Body of pancreas (tissue), 4 donors: ENCODE measurements around the gene ADGRG2. TPM values are rescaled to one million over a fixed set of nuclear protein-coding genes. Genes with fewer than 3 reads are reported as not detected.
"Not testable (repeated sequence)": the region's sequence is repeated elsewhere in the genome, so short reads cannot be mapped to it uniquely, and the experiment has no call there.

Experiments
- ATAC-seq: fragments of 150-250 bp; one replicate; pipeline ENCODE4 v1.9.1; 2016
- DNase-seq, 4 donors: peaks; one replicate each; pipeline ENCODE4 v3.0.0-alpha.2; 2019
- H3K27ac ChIP-seq, 4 donors: fragments of 200-600 bp; sonication (generic); 1 replicate in 3 of 4; 2 replicates in 1 of 4; pipeline versions ENCODE4 v1.5.1 to v1.6.1; 2016 to 2019; ENCODE audit warnings: mild to moderate bottlenecking in 1 of 4, mixed read lengths in 1 of 4, moderate library complexity in 1 of 4
- H3K27me3 ChIP-seq, 2 donors: fragments of 200-600 bp; sonication (generic); one replicate each; pipeline ENCODE4 v1.6.0; 2016; ENCODE audit warnings: mild to moderate bottlenecking in 1 of 2
- H3K36me3 ChIP-seq, 2 donors: fragments of 200-600 bp; sonication (generic); replicated peaks in 1 of 2; 2 replicates each; pipeline ENCODE4 v1.5.1; 2016; ENCODE audit warnings: low read depth in 2 of 2; ENCODE audit not compliant: insufficient read depth in 1 of 2
- H3K4me1 ChIP-seq: fragments of 200-600 bp; sonication (generic); one replicate; pipeline ENCODE4 v1.6.0; 2016
- H3K4me3 ChIP-seq, 2 donors: fragments of 200-600 bp; sonication (generic); 1 replicate in 1 of 2; 2 replicates in 1 of 2; pipeline ENCODE4 v1.5.1; 2016 to 2019
- H3K9me3 ChIP-seq, 3 donors: fragments of 200-600 bp; sonication (generic); 1 replicate in 2 of 3; 2 replicates in 1 of 3; pipeline ENCODE4 v1.5.1; 2016
- POLR2A ChIP-seq, 3 donors: fragments of 450-650 bp; IDR thresholded peaks; one replicate each; pipeline ENCODE4 v1.6.1; 2016; ENCODE audit warnings: antibody characterized with exemption in 3 of 3, mild to moderate bottlenecking in 2 of 3
- WGBS, 2 donors: methylation state at CpG; one replicate each; pipeline ENCODE4 v1.1.5; 2017; 5-methylcytosine and 5-hydroxymethylcytosine counted together
- intact Hi-C: fragments of 100-400 bp; cut with DNase I; formaldehyde crosslinking; loops from one replicate; pipeline ENCODE4 v1.15.1; 2023
- total RNA-seq, 2 donors: library from RNA; depleted of rRNA; stranded (reverse); fragments of >200 nt; gene quantifications; one replicate each; pipeline ENCODE4 v1.1.0, GENCODE V29; 2016
- TF ChIP-seq, protein P1 (sequence below), 7 experiments: fragments of 450-650 bp in 4 of 7; fragments of 200-600 bp in 3 of 7; sonication (generic) in 3 of 7; IDR thresholded peaks; one replicate each; pipeline ENCODE4 v1.5.1; 2016 to 2019; ENCODE audit warnings: antibody characterized with exemption in 7 of 7

The ADGRG2 gene
- total RNA-seq, 2 donors from 2014 or later, result 0.66 to 1.0 TPM

DNA sequence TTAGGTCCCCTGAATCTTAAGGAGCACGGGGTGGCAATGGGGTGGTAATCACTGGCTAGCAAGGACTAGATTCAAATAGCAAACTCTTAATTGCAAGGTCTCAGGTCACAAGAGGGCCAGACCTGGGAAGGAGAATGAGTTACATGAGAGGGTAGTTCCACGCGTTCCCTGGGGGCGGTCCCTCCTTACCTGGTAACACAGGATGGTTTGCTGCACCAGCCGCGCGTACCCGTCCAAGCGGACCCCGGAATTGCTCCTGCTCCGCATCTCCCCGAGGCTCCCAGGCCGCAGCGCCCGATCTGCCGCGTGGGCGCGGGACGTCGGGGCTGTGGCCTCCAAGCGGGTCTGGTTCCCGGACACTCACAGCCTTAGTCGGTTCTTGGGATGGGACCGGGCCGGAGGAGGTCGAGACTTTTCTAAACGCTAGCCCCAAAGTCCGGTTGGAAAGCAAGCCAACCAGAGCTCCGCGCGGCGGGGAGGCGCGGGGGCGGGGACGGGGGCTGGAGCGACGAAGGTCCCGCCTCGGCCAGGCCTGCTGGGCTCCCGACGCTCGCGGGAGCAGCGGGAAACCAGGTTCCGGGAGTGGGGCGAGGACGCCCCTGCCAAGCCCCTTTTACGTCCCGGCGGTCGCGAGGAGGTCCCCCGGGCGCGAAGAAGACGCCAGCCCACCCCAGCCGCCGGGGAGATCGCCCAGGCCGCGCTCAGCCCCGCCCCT is 138.4 kb downstream of the ADGRG2 start, which contains the start of gene PHKA2:
Gene PHKA2, minus strand, starts transcription at position 449 of the 715 bp plus-strand sequence. Its CDS starts 182 bp downstream, at position 267.
- Histone ChIP-seq H3K4me1 (peaks cover 34% of the 10 kb centered on the region), H3K9me3 (no peaks in the 10 kb centered on the region), H3K27ac (peak within 1 kb of the TSS; percentile 82 to 97 (median 92)), H3K36me3 (no peaks in the 10 kb centered on the region), H3K27me3 (no peaks in the 10 kb centered on the region), H3K4me3 (peak within 1 kb of the TSS; percentile 3 to 39)
- intact Hi-C loops, result no loop called here
- no peak for TF ChIP-seq POLR2A (IDR thresholded peaks at IDR 0.05)
- TF ChIP-seq, protein P1, sequence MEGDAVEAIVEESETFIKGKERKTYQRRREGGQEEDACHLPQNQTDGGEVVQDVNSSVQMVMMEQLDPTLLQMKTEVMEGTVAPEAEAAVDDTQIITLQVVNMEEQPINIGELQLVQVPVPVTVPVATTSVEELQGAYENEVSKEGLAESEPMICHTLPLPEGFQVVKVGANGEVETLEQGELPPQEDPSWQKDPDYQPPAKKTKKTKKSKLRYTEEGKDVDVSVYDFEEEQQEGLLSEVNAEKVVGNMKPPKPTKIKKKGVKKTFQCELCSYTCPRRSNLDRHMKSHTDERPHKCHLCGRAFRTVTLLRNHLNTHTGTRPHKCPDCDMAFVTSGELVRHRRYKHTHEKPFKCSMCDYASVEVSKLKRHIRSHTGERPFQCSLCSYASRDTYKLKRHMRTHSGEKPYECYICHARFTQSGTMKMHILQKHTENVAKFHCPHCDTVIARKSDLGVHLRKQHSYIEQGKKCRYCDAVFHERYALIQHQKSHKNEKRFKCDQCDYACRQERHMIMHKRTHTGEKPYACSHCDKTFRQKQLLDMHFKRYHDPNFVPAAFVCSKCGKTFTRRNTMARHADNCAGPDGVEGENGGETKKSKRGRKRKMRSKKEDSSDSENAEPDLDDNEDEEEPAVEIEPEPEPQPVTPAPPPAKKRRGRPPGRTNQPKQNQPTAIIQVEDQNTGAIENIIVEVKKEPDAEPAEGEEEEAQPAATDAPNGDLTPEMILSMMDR (IDR thresholded peaks at IDR 0.05), result no peak
- WGBS, 2 donors, result 0% methylated on average over 3 of the region's 64 CpGs; no CpG with 5 or more reads in 1 of the 2 donors
- peak; percentile 59 to 64 (median 60) for DNase-seq
- ATAC-seq, result peak; percentile 67

DNA sequence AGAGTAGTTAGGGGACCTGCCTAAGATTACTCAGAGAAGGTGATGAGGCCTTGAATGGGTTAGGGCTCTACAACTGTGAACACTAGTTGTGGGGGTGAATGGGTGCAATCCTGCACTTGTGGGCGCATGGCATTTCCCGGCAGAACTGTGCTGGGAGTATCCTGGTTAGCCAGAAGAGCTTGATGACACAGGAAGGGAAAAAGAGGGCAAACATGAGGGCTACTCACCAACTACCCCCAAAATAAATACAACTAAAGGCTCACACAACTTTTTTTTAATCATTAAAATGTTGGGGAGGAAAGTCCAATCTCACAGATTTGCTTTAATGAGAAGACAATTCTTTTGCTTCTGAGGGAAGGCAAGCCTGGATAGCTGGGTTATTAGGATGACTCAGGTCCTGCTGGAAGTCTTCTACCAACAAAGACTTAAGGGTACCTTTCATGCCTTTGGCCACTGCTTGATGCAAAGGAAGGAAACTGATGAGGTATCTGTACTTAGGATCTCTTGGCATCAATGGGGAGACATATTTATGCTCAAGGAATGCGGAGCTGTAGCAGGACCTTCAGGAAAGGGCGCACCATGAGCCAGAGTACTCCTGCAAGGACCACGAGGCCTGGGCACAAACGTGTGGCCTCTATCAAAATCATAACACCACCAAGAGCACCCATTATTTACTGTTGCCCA is 141.0 kb downstream of the ADGRG2 start:
- H3K36me3 ChIP-seq, result no peaks in the 10 kb centered on the region
- intact Hi-C loops, result no loop called here
- peak overlapping the region in 1 of 4 donors; percentile 66 for H3K27ac ChIP-seq
- DNase-seq, result no peak
- peaks cover 34% of the 10 kb centered on the region for H3K4me1 ChIP-seq
- no peaks in the 10 kb centered on the region for H3K9me3 ChIP-seq
- 34 to 40% methylated on average over 5 to 6 of the region's 6 CpGs for WGBS, 2 donors
- no peaks in the 10 kb centered on the region for H3K27me3 ChIP-seq
- TF ChIP-seq, protein P1 (IDR thresholded peaks at IDR 0.05), result no peak
- TF ChIP-seq POLR2A (IDR thresholded peaks at IDR 0.05), result no peak
- no peak overlapping the region for H3K4me3 ChIP-seq
- no peak for ATAC-seq

DNA sequence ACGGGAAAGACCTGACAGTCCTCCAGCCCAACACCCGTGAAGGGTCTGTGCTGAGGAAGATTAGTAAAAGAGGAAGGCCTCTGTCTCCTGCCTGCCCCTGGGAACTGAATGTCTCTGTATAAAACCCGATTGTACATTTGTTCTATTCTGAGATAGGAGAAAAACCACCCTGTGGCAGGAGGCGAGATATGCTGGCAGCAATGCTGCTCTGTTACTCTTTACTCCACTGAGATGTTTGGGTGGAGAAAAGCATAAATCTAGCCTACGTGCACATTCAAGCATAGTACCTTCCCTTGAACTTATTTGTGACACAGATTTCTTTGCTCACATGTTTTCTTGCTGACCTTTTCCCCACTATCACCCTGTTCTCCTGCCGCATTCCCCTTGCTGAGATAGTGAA is 142.0 kb downstream of the ADGRG2 start:
- intact Hi-C loops, H3K4me3 ChIP-seq, ATAC-seq, H3K27me3 ChIP-seq, H3K36me3 ChIP-seq, H3K9me3 ChIP-seq: not testable (repeated sequence)
- DNase-seq, result peak in 1 of 4 donors; percentile 15
- TF ChIP-seq, protein P1 (IDR thresholded peaks at IDR 0.05), result peak in 2 of 7 experiments; percentile 8 to 17
- WGBS, 2 donors, result 17 to 23% methylated on average over 2 to 6 of the region's 6 CpGs
- H3K4me1 ChIP-seq, result peaks cover 30% of the 10 kb centered on the region
- H3K27ac ChIP-seq, result peak overlapping the region; percentile 39 to 70 (median 55)

DNA sequence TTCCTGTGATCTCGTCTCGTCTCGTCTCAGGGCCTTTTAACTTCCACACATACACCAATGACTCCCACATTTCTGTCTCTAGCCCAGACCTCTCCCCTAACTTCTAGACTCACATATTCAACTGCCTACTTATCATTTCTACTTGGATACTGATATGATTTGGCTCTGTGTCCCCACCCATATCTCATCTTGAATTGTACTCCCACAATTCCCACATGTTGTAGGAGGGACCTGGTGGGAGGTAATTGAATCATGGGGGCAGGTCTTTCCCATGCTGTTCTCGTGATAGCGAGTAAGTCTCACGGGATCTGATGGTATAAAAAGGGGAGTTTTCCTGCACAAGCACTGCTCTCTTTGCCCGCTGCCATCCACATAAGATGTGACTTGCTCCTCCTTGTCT is 147.3 kb downstream of the ADGRG2 start:
- TF ChIP-seq, protein P1 (IDR thresholded peaks at IDR 0.05), result no peak
- no peak for TF ChIP-seq POLR2A (IDR thresholded peaks at IDR 0.05)
- DNase-seq, result no peak
- Histone ChIP-seq H3K27me3 (no peaks in the 10 kb centered on the region), H3K4me1 (peaks cover 13% of the 10 kb centered on the region), H3K36me3 (no peaks in the 10 kb centered on the region), H3K4me3 (no peak overlapping the region), H3K27ac (no peak overlapping the region), H3K9me3 (no peaks in the 10 kb centered on the region)
- no peak for ATAC-seq
- 96 to 98% methylated on average over 7 of the region's 7 CpGs for WGBS, 2 donors
- intact Hi-C loops, result no loop called here
